Transverse colon (tissue), 4 donors: Measurements from ENCODE around the gene DNAJC28.

ENCODE experiments used
- EP300 ChIP-seq: sonication (generic); formaldehyde crosslinking; IDR thresholded peaks from one replicate; pipeline ENCODE4 v1.6.1; 2017; ENCODE audit warnings: antibody characterized with exemption, low read depth
- POLR2A ChIP-seq: fragments of 450-650 bp; IDR thresholded peaks from one replicate; pipeline ENCODE4 v1.6.1; 2016; ENCODE audit warnings: antibody characterized with exemption, mild to moderate bottlenecking, moderate library complexity
- POLR2AphosphoS5 ChIP-seq, 3 donors: sonication (generic); formaldehyde crosslinking; IDR thresholded peaks; one replicate each; pipeline ENCODE4 v1.6.1; 2016; ENCODE audit warnings: antibody characterized with exemption in 3 of 3
- TF ChIP-seq, protein P1 (sequence below), 5 experiments: fragments of 200-600 bp in 3 of 5; fragments of 450-650 bp in 2 of 5; sonication (generic) in 3 of 5; IDR thresholded peaks; 1 replicate in 2 of 5; 2 replicates in 3 of 5; pipeline ENCODE4 v1.5.1; 2016 to 2017; ENCODE audit warnings: antibody characterized with exemption in 5 of 5, inconsistent platforms in 3 of 5, mild to moderate bottlenecking in 2 of 5, moderate library complexity in 1 of 5

DNA sequence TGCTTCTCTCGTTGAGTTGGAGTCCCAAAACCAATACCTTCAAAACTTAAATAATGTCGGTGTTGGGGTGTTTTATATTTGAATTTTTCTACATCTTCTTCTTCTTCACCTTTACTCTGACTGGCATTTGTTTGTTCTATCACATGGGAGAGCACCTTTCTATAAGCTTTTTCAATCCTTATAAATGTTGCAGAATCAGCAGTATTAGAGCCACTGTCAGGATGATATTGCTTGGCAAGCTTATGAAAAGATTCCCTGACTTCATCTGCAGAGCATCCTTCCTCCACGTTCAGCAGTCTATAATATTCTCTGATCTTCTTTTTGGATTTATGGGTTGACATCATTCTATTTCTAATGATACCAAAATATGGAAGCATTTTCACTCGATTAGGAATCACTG lies 2.6 kb downstream of the DNAJC28 start:
- TF ChIP-seq, protein P1, sequence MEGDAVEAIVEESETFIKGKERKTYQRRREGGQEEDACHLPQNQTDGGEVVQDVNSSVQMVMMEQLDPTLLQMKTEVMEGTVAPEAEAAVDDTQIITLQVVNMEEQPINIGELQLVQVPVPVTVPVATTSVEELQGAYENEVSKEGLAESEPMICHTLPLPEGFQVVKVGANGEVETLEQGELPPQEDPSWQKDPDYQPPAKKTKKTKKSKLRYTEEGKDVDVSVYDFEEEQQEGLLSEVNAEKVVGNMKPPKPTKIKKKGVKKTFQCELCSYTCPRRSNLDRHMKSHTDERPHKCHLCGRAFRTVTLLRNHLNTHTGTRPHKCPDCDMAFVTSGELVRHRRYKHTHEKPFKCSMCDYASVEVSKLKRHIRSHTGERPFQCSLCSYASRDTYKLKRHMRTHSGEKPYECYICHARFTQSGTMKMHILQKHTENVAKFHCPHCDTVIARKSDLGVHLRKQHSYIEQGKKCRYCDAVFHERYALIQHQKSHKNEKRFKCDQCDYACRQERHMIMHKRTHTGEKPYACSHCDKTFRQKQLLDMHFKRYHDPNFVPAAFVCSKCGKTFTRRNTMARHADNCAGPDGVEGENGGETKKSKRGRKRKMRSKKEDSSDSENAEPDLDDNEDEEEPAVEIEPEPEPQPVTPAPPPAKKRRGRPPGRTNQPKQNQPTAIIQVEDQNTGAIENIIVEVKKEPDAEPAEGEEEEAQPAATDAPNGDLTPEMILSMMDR (IDR thresholded peaks at IDR 0.05): no peak
- TF ChIP-seq POLR2A: no peak
- TF ChIP-seq EP300: no peak
- TF ChIP-seq POLR2AphosphoS5 (IDR thresholded peaks at IDR 0.05): no peak
